ENCODE data around the gene PIAS1. TPM values are rescaled to one million over a fixed set of nuclear protein-coding genes. Genes with fewer than 3 reads are reported as not detected.
"Not testable (repeated sequence)": the region's sequence is repeated elsewhere in the genome, so short reads cannot be mapped to it uniquely, and the experiment has no call there.

PIAS1 gene
- total RNA-seq (2014; rRNA removed; shearing (Covaris generic)) = 36.2 and 44.1 TPM in 2 replicates
- 59.0 and 72.8 TPM in 2 replicates for total RNA-seq (2022)
- Bru-seq, nascent RNA = percentile 94 among the genes with signal in this experiment
- BruChase-seq, experiment 1, labeled RNA remaining after a 6-hour chase = percentile 85 among the genes with signal in this experiment
- percentile 86 among the genes with signal in this experiment for BruChase-seq, experiment 2, labeled RNA remaining after a 2-hour chase
- long read RNA-seq, full-length matches to known transcripts = 68 of 95 reads
- long read RNA-seq, partial matches to known transcripts = 10 of 95 reads
- long read RNA-seq, other reads (novel, unspliced or antisense) = 17 of 95 reads

DNA sequence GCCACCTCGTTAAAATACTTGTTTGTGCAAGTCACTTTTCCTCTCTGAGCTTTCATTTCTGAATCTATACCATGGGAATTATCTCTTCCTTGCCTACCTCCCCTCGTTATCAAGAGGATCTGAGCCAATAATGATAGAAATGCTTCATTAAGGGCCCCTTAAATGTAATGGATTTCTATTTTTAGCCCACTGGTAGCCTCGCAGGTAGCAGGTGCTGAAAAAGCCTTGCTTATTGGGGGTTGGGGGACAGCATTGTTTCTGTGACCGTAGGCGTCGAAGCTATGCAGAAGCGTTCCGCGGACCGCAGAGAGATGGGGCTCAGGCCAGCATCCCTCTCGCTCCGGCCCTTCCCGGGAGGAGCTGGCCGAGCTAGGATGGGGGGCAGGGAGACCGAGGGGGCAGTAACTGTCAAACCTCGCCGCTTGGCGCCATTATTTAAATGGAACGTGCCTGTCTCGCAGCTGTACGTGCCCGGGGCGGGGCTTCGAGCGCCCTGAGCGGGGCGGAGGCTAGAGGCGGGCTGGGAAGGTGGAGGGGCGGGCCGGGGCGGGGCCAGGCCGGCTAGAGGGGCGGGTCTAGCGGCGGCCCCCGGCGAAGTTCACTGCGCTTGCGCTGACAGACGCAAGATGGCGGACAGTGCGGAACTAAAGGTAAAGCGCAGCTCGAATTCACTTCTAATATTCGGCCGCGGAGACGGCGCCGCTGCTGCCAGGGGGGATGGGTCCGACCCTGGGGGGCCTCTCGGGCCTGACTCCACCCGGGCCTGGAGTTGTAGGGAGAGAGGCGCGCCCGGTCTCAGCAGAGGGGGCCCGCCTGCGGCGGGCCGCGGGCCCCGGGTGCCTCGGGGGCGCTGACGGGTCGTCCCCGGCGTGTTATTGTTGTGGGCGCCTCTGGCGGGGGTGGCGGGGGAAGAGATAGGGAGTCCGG is at the start of gene PIAS1:
Gene PIAS1, plus strand, starts transcription at position 615 of the 927 bp plus-strand sequence. Its CDS starts 12 bp downstream, at position 627.
- peak within 1 kb of the TSS; percentile 72 for H3K27ac ChIP-seq (ENCODE audit: low read depth, low read length, poor library complexity, severe bottlenecking)
- H3K9me3 ChIP-seq (ENCODE audit: low read length) = no peaks in the 10 kb centered on the region
- peaks cover 23% of the 10 kb centered on the region for H4K20me1 ChIP-seq (ENCODE audit: insufficient read depth, low read length)
- POLR2A ChIA-PET = interaction anchor here (0.6 to 1.6 kb wide), 10 partner anchors 23 to 1688 kb away, joined by 3 to 5 read pairs (median 3); no protein-coding TSS in a partner anchor
- peak within 1 kb of the TSS; percentile 94 for H3K4me2 ChIP-seq (ENCODE audit: low read length)
- DNase-seq (ENCODE audit: low spot score) = peak; percentile 96
- CTCF ChIA-PET (ENCODE audit: unreplicated experiment) = interaction anchor here (1.6 kb wide), 1 partner anchor 191 kb away, joined by 5 read pairs; no protein-coding TSS in a partner anchor
- peak within 1 kb of the TSS; percentile 89 for H2AFZ ChIP-seq (ENCODE audit: low read length)
- intact Hi-C loops (cut with micrococcal nuclease; ENCODE audit: unreplicated experiment) = loop anchor here (2.0 to 10.0 kb wide), 4 partner anchors 101 to 269 kb away; partner anchors contain the start of gene CLN6
- H3K79me2 ChIP-seq (ENCODE audit: insufficient read depth, low read depth, low read length) = peaks cover 46% of the 10 kb centered on the region
- BruUV-seq (replicated peaks) = TSS peak; percentile 90
- no peaks in the 10 kb centered on the region for H3K9me2 ChIP-seq (ENCODE audit: insufficient read depth, low read length)
- peaks cover 7% of the 10 kb centered on the region for H3K36me3 ChIP-seq (ENCODE audit: insufficient read depth, low read length)
- TF ChIP-seq EZH2phosphoT487 (IDR thresholded peaks at IDR 0.05; ENCODE audit: borderline replicate concordance, low read depth, low read length) = no peak
- TF ChIP-seq, protein P1, sequence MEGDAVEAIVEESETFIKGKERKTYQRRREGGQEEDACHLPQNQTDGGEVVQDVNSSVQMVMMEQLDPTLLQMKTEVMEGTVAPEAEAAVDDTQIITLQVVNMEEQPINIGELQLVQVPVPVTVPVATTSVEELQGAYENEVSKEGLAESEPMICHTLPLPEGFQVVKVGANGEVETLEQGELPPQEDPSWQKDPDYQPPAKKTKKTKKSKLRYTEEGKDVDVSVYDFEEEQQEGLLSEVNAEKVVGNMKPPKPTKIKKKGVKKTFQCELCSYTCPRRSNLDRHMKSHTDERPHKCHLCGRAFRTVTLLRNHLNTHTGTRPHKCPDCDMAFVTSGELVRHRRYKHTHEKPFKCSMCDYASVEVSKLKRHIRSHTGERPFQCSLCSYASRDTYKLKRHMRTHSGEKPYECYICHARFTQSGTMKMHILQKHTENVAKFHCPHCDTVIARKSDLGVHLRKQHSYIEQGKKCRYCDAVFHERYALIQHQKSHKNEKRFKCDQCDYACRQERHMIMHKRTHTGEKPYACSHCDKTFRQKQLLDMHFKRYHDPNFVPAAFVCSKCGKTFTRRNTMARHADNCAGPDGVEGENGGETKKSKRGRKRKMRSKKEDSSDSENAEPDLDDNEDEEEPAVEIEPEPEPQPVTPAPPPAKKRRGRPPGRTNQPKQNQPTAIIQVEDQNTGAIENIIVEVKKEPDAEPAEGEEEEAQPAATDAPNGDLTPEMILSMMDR (conservative IDR thresholded peaks at IDR 0.05; ENCODE audit: low read length) = peak; percentile 44; the same call in 1 of the 2 replicates
- H3K4me1 ChIP-seq (ENCODE audit: insufficient read depth, low read length, poor library complexity, severe bottlenecking) = peaks cover 45% of the 10 kb centered on the region
- H3K4me3 ChIP-seq (ENCODE audit: low read depth, low read length, poor library complexity, severe bottlenecking) = peak within 1 kb of the TSS; percentile 88

DNA sequence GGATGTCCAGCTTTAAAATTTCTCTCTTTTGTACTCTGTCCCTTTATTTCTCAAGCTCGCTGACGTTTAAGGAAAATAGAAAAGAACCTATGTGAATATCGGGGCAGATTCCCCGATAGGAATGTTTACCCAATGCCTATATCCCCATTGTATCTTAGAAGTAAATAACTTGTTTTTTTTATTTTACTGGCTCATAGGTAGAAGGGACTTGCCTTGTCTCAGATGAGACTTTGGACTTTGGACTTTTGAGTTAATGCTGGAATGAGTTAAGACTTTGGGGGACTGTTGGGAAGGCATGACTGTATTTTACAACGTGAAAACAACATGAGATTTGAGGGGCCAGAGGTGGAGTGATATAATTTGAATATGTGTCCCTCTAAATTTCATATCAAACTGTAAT is 46.5 kb upstream of the PIAS1 start:
- H3K9me3 ChIP-seq (ENCODE audit: low read length); H3K36me3 ChIP-seq (ENCODE audit: insufficient read depth, low read length); DNase-seq (ENCODE audit: low spot score); H3K9me2 ChIP-seq (ENCODE audit: insufficient read depth, low read length); H4K20me1 ChIP-seq (ENCODE audit: insufficient read depth, low read length); H2AFZ ChIP-seq (ENCODE audit: low read length); H3K4me1 ChIP-seq (ENCODE audit: insufficient read depth, low read length, poor library complexity, severe bottlenecking); CTCF ChIA-PET (ENCODE audit: unreplicated experiment); BruUV-seq (replicated peaks); H3K27ac ChIP-seq (ENCODE audit: low read depth, low read length, poor library complexity, severe bottlenecking); H3K79me2 ChIP-seq (ENCODE audit: insufficient read depth, low read depth, low read length); intact Hi-C loops (cut with micrococcal nuclease; ENCODE audit: unreplicated experiment); H3K4me3 ChIP-seq (ENCODE audit: low read depth, low read length, poor library complexity, severe bottlenecking); H3K4me2 ChIP-seq (ENCODE audit: low read length): not testable (repeated sequence)
- POLR2A ChIA-PET = interaction anchor here (0.6 kb wide), 1 partner anchor 49 kb away, joined by 3 read pairs; no protein-coding TSS in a partner anchor
